ENCODE results near the gene GJD4. TPM values are rescaled to one million over a fixed set of nuclear protein-coding genes. Genes with fewer than 3 reads are reported as not detected.

The GJD4 gene
- total RNA-seq, 1 donor from 2014 or later: not detected

DNA sequence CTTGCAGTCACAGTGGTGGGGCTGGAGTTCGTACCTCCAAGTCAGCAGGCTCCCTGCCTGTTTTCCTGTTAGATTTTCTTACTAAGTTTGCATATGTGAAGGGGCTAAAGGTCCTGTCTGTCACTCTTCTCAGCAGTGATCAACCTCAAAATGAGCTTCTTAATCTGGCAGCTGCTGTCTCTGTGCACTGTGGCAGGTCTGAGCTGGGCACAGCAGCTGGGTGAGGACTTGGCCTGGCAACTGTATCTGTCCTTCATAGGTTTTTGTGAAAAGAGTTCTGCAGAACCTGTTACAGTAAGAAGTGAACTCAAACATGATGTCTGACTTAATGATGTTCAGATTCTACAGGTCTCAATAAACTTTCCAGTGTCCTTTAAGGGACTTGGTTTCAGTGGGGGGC lies 31.3 kb upstream of the GJD4 start:
- Histone ChIP-seq H3K4me3 (no peak overlapping the region), H3K36me3 (peaks cover 33% of the 10 kb centered on the region), H3K27me3 (ENCODE audit: low read depth) (no peaks in the 10 kb centered on the region), H3K4me1 (no peaks in the 10 kb centered on the region), H3K27ac (no peak overlapping the region), H3K9me3 (no peaks in the 10 kb centered on the region)
- intact Hi-C loops (cut with DNase I): no loop called here
- DNase-seq (no peak), ATAC-seq (no peak)
- TF ChIP-seq, protein P1, sequence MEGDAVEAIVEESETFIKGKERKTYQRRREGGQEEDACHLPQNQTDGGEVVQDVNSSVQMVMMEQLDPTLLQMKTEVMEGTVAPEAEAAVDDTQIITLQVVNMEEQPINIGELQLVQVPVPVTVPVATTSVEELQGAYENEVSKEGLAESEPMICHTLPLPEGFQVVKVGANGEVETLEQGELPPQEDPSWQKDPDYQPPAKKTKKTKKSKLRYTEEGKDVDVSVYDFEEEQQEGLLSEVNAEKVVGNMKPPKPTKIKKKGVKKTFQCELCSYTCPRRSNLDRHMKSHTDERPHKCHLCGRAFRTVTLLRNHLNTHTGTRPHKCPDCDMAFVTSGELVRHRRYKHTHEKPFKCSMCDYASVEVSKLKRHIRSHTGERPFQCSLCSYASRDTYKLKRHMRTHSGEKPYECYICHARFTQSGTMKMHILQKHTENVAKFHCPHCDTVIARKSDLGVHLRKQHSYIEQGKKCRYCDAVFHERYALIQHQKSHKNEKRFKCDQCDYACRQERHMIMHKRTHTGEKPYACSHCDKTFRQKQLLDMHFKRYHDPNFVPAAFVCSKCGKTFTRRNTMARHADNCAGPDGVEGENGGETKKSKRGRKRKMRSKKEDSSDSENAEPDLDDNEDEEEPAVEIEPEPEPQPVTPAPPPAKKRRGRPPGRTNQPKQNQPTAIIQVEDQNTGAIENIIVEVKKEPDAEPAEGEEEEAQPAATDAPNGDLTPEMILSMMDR (IDR thresholded peaks at IDR 0.05): no peak

DNA sequence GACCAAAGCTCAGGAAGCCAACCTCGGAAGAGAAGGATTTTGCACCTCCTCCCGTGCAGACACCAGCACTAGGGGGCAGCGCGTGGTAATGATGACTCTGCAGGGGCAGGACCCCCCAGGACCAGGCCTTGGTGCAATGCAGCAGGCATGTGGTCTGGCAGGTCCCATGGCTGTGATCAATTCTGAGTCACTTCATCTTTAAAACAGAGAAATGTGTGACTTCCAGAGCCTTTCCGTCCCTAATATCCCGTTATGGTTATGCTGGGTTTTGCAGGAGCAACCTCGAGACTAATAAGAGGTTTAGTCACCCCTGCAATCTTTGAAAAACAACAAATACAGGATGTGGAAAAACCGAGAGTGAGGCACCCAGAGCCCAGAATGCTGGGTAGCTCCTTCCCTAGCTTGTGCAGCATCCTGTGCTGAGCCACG lies 30.2 kb upstream of the GJD4 start:
- H3K27ac ChIP-seq: no peak overlapping the region
- no peaks in the 10 kb centered on the region for H3K4me1 ChIP-seq
- intact Hi-C loops (cut with DNase I): no loop called here
- H3K27me3 ChIP-seq (ENCODE audit: low read depth): no peaks in the 10 kb centered on the region
- H3K9me3 ChIP-seq: no peaks in the 10 kb centered on the region
- H3K36me3 ChIP-seq: peaks cover 21% of the 10 kb centered on the region
- no peak for ATAC-seq
- TF ChIP-seq, protein P1 (IDR thresholded peaks at IDR 0.05): no peak
- DNase-seq: no peak
- no peak overlapping the region for H3K4me3 ChIP-seq

DNA sequence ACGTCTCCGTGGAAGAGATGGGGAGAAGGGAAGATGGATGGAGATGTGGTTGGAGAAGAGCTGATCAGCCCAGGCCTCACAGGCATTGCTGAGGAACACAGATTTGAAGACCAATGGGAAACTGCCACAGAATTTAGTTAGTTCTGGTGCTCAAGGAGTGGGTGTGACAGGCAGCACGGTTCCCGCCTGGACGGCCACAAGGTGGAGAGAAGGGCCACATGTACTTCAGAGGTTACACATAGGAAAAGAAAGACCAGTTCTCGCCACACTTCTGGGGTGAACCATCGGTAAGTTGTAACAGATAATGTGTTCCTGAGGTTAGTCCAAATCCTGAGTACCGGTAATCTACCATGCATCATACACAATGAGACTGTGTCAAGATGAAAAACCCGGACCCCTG lies 29.5 kb upstream of the GJD4 start:
- H3K27ac ChIP-seq: no peak overlapping the region
- no peaks in the 10 kb centered on the region for H3K9me3 ChIP-seq
- TF ChIP-seq, protein P1 (IDR thresholded peaks at IDR 0.05): no peak
- peaks cover 17% of the 10 kb centered on the region for H3K36me3 ChIP-seq
- no peaks in the 10 kb centered on the region for H3K27me3 ChIP-seq (ENCODE audit: low read depth)
- DNase-seq (no peak), ATAC-seq (no peak)
- H3K4me1 ChIP-seq: no peaks in the 10 kb centered on the region
- intact Hi-C loops (cut with DNase I): no loop called here
- H3K4me3 ChIP-seq: no peak overlapping the region

DNA sequence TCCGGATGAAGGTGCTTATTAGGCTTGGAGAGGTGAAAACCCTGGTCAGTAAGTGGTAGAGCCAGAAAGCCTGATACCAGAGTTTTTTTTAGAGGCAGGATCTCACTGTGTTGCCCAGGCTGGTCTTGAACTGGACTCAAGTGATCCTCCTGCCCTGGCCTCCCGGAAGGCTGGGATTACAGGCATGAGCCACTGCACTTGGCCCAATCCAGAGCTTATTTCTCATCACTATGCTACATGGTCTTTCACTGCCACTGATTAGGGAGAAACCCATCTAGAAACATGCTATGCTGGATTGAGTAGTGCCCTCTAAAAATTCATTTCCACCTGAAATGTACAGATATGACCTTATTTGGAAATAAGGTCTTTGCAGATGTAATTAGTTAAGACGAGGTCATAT lies 28.4 kb upstream of the GJD4 start:
- intact Hi-C loops (cut with DNase I): no loop called here
- TF ChIP-seq, protein P1 (IDR thresholded peaks at IDR 0.05): no peak
- DNase-seq (no peak), ATAC-seq (no peak)
- Histone ChIP-seq H3K4me1 (no peaks in the 10 kb centered on the region), H3K4me3 (no peak overlapping the region), H3K27me3 (ENCODE audit: low read depth) (no peaks in the 10 kb centered on the region), H3K9me3 (no peaks in the 10 kb centered on the region), H3K36me3 (peaks cover 16% of the 10 kb centered on the region), H3K27ac (no peak overlapping the region)

DNA sequence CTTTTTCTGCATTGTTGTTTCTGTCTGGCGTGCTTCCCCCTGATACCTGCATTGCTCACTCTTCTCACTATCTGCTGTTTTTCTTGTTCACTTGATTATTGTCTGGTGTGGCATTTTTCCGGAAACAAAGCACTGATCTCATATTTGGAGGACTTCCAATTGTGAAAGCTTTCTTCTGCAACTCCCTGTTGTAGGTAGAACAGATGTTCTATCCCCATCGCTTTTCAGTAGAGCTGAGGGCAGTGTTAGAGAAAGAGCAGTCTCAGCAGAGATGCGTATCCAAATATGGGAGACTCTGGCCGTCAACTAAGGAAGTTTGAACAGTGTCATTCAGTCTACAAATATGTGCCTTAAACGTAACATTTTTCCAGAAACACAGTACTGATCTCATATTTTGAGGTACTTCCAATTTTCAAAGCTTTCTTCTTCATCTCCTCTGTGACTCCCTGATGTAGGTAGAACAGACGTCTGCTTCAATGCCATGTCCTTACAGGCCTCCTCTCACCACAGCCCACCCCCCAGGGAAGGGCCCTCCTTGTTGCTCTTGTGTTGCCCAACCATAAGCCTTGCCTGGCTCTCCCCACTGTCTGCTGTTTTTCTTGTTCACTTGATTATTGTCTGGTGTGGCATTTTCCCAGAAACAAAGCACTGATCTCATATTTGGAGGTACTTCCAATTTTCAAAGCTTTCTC lies 27.1 kb upstream of the GJD4 start:
- Histone ChIP-seq H3K4me3 (no peak overlapping the region), H3K27me3 (ENCODE audit: low read depth) (no peaks in the 10 kb centered on the region), H3K9me3 (no peaks in the 10 kb centered on the region), H3K4me1 (no peaks in the 10 kb centered on the region), H3K27ac (no peak overlapping the region), H3K36me3 (peaks cover 9% of the 10 kb centered on the region)
- TF ChIP-seq, protein P1 (IDR thresholded peaks at IDR 0.05): no peak
- DNase-seq (no peak), ATAC-seq (no peak)
- intact Hi-C loops (cut with DNase I): no loop called here

Data from lower lobe of right lung (tissue), 2 donors.